H1 (cell line): ENCODE measurements around the gene PHF23. TPM values are rescaled to one million over a fixed set of nuclear protein-coding genes. Genes with fewer than 3 reads are reported as not detected.
A peak's percentile ranks its signal among the peaks of the same experiment; 100 is the strongest.

Source experiments
- CTCF ChIA-PET: fragments of 300-600 bp; sonication (Branson Sonifier 250); formaldehyde crosslinking; loops from one replicate; lab custom pipeline; 2021; ENCODE audit not compliant: partially characterized antibody; lab: Charles Lee
- POLR2A ChIA-PET: fragments of 300-600 bp; sonication (Branson Sonifier 250); formaldehyde crosslinking; loops from one replicate; lab custom pipeline; 2021; ENCODE audit warnings: inconsistent platforms; ENCODE audit not compliant: partially characterized antibody; lab: Charles Lee
- DNase-seq, 2 experiments: peaks; one replicate each; pipeline versions ENCODE4 v3.0.0 to v3.0.0-alpha.2; 2010 to 2022; ENCODE audit warnings: low spot score in 2 of 2, low read depth in 1 of 2, mixed read lengths in 1 of 2
- FAIRE-seq: peaks from 2 replicates; lab custom pipeline; 2011; peaks lifted over from hg19 to GRCh38; lab: Jason Lieb, UNC
- H2AFZ ChIP-seq: 2 replicates; pipeline ENCODE4 v1.8.1; 2012; ENCODE audit warnings: low read length, inconsistent platforms
- H2AK5ac ChIP-seq: 2 replicates; pipeline ENCODE4 v1.6.1; 2013; ENCODE audit warnings: low read depth, low read length
- H2BK120ac ChIP-seq: replicated peaks from 2 replicates; pipeline ENCODE3; 2013; ENCODE audit warnings: low read depth, low read length, inconsistent platforms
- H2BK12ac ChIP-seq: 2 replicates; pipeline ENCODE4 v1.6.1; 2013; ENCODE audit warnings: low read depth, low read length
- H2BK15ac ChIP-seq: 2 replicates; pipeline ENCODE4 v1.6.1; 2013; ENCODE audit warnings: low read length
- H2BK20ac ChIP-seq: 2 replicates; pipeline ENCODE4 v1.6.1; 2013; ENCODE audit warnings: low read length
- H2BK5ac ChIP-seq: 2 replicates; pipeline ENCODE4 v1.6.1; 2013; ENCODE audit warnings: low read depth, low read length
- H3K14ac ChIP-seq: 2 replicates; pipeline ENCODE4 v1.6.1; 2013; ENCODE audit warnings: inconsistent platforms; ENCODE audit not compliant: insufficient read length
- H3K18ac ChIP-seq: 2 replicates; pipeline ENCODE4 v1.6.1; 2013; ENCODE audit warnings: low read length; ENCODE audit errors: extremely low read depth
- H3K23ac ChIP-seq: 2 replicates; pipeline ENCODE4 v1.6.1; 2013; ENCODE audit warnings: inconsistent platforms; ENCODE audit not compliant: insufficient read length
- H3K23me2 ChIP-seq: 2 replicates; pipeline ENCODE4 v1.6.1; 2013; ENCODE audit warnings: low read depth, low read length
- H3K27ac ChIP-seq: 2 replicates; pipeline ENCODE4 v1.6.1; 2011; ENCODE audit warnings: low read depth, low read length, inconsistent platforms
- H3K27me3 ChIP-seq, 4 experiments: replicated peaks in 1 of 4; 1 replicate in 1 of 4; 2 replicates in 3 of 4; pipeline versions ENCODE4 v1.6.1 to v1.8.1; 2011 to 2013; ENCODE audit warnings: low read length in 3 of 4, mild to moderate bottlenecking in 3 of 4, inconsistent platforms in 2 of 4, mixed read lengths in 2 of 4, moderate library complexity in 1 of 4; ENCODE audit not compliant: control insufficient read depth in 3 of 4, insufficient read depth in 3 of 4; ENCODE audit errors: extremely low read depth in 1 of 4
- H3K36me3 ChIP-seq, 4 experiments: 2 replicates each; pipeline versions ENCODE4 v1.6.1 to v1.8.1; 2011 to 2013; ENCODE audit warnings: mild to moderate bottlenecking in 4 of 4, low read length in 3 of 4, moderate library complexity in 2 of 4, control low read depth in 1 of 4, inconsistent platforms in 1 of 4; ENCODE audit not compliant: insufficient read depth in 4 of 4, control insufficient read depth in 2 of 4
- H3K4ac ChIP-seq: replicated peaks from 2 replicates; pipeline ENCODE3; 2013; ENCODE audit warnings: low read length, low read depth, mixed read lengths, inconsistent platforms; ENCODE audit not compliant: insufficient read length
- H3K4me1 ChIP-seq, 4 experiments: replicated peaks in 1 of 4; 1 replicate in 1 of 4; 2 replicates in 3 of 4; pipeline versions ENCODE4 v1.6.1 to v1.8.1; 2011 to 2013; ENCODE audit warnings: low read length in 3 of 4, inconsistent platforms in 2 of 4, mixed read lengths in 1 of 4; ENCODE audit not compliant: insufficient read depth in 4 of 4, control insufficient read depth in 3 of 4
- H3K4me2 ChIP-seq, 2 experiments: 2 replicates each; pipeline versions ENCODE4 v1.6.1 to v1.8.1; 2011 to 2013; ENCODE audit warnings: low read depth in 2 of 2, low read length in 2 of 2, control low read depth in 1 of 2, inconsistent platforms in 1 of 2, mild to moderate bottlenecking in 1 of 2; ENCODE audit not compliant: insufficient read depth in 1 of 2
- H3K4me3 ChIP-seq, 4 experiments: fragments of 200-600, 300-600 bp in 1 of 4; sonication (generic), shearing (Covaris generic), sonication (Bioruptor Twin) in 1 of 4; 2 replicates each; pipeline versions ENCODE4 v1.5.1 to v1.8.1; 2011 to 2016; ENCODE audit warnings: low read length in 4 of 4, low read depth in 3 of 4, control low read depth in 2 of 4, inconsistent platforms in 2 of 4, mild to moderate bottlenecking in 2 of 4, mixed read lengths in 1 of 4, moderate library complexity in 1 of 4; ENCODE audit not compliant: insufficient read depth in 2 of 4; ENCODE audit errors: extremely low read depth in 1 of 4
- H3K56ac ChIP-seq: replicated peaks from 2 replicates; pipeline ENCODE3; 2013; ENCODE audit warnings: low read depth, mild to moderate bottlenecking, mixed read lengths, low read length, inconsistent platforms; ENCODE audit not compliant: insufficient read length
- H3K79me1 ChIP-seq: 2 replicates; pipeline ENCODE4 v1.6.1; 2013; ENCODE audit warnings: low read depth, low read length, control low read depth
- H3K79me2 ChIP-seq, 2 experiments: 2 replicates each; pipeline versions ENCODE4 v1.6.1 to v1.8.1; 2012 to 2013; ENCODE audit warnings: low read length in 2 of 2, mild to moderate bottlenecking in 2 of 2, inconsistent platforms in 1 of 2; ENCODE audit not compliant: insufficient read depth in 2 of 2, control insufficient read depth in 1 of 2
- H3K9ac ChIP-seq, 4 experiments: replicated peaks in 1 of 4; 1 replicate in 1 of 4; 2 replicates in 3 of 4; pipeline versions ENCODE4 v1.6.1 to v1.8.1; 2011 to 2013; ENCODE audit warnings: low read depth in 3 of 4, low read length in 3 of 4, control low read depth in 2 of 4, mild to moderate bottlenecking in 2 of 4, moderate library complexity in 2 of 4, inconsistent platforms in 1 of 4; ENCODE audit errors: extremely low read depth in 1 of 4
- H3K9me3 ChIP-seq, 2 experiments: 2 replicates each; pipeline versions ENCODE4 v1.6.1 to v1.8.1; 2012 to 2013; ENCODE audit warnings: mild to moderate bottlenecking in 2 of 2, moderate library complexity in 2 of 2, control low read depth in 1 of 2, inconsistent platforms in 1 of 2, low read depth in 1 of 2, low read length in 1 of 2, mixed read lengths in 1 of 2; ENCODE audit not compliant: insufficient read depth in 2 of 2
- H4K20me1 ChIP-seq, 2 experiments: replicated peaks in 1 of 2; 2 replicates each; pipeline versions ENCODE3 to v1.8.1; 2011 to 2013; ENCODE audit warnings: inconsistent platforms in 2 of 2, low read length in 2 of 2, mild to moderate bottlenecking in 1 of 2; ENCODE audit not compliant: insufficient read depth in 2 of 2, control insufficient read depth in 1 of 2
- H4K5ac ChIP-seq: 2 replicates; pipeline ENCODE4 v1.6.1; 2013; ENCODE audit warnings: low read length, low read depth, mixed read lengths, inconsistent platforms; ENCODE audit not compliant: insufficient read length
- H4K8ac ChIP-seq: 2 replicates; pipeline ENCODE4 v1.8.0; 2013; ENCODE audit warnings: mild to moderate bottlenecking, moderate library complexity, low read length, inconsistent platforms; ENCODE audit not compliant: insufficient read depth; ENCODE audit errors: extremely low read depth
- H4K91ac ChIP-seq: replicated peaks from 2 replicates; pipeline ENCODE3; 2013; ENCODE audit warnings: low read length, mixed read lengths, inconsistent platforms; ENCODE audit not compliant: insufficient read length
- POLR2A ChIP-seq, 2 experiments: IDR thresholded peaks; 1 replicate in 1 of 2; 2 replicates in 1 of 2; pipeline ENCODE4 v1.6.1; 2011; ENCODE audit warnings: low read depth in 2 of 2, low read length in 2 of 2, mild to moderate bottlenecking in 2 of 2; ENCODE audit errors: control extremely low read depth in 1 of 2
- ZNF274 ChIP-seq: IDR thresholded peaks from 2 replicates; pipeline ENCODE4 v1.7.0; 2012; ENCODE audit warnings: low read length, borderline replicate concordance; ENCODE audit errors: extremely low read depth
- WGBS, 2 experiments: shearing (Covaris generic) in 1 of 2; methylation state at CpG; one replicate each; pipeline versions ENCODE4 v1.1.6 to v1.1.7; 2013 to 2015; ENCODE audit warnings: low lambda C conversion rate in 2 of 2, mixed read lengths in 2 of 2, inconsistent platforms in 1 of 2, low coverage in 1 of 2, missing lambda C conversion rate in 1 of 2; ENCODE audit not compliant: insufficient replicate concordance in 2 of 2, insufficient coverage in 1 of 2, insufficient read length in 1 of 2; ENCODE audit errors: extremely low coverage in 1 of 2, missing lambda C conversion rate in 1 of 2; 5-methylcytosine and 5-hydroxymethylcytosine counted together
- polyA plus RNA-seq, 7 experiments: library from polyadenylated mRNA; depleted of rRNA in 3 of 7; stranded (reverse) in 5 of 7; unstranded in 2 of 7; fragments of >200 nt in 5 of 7; fragments of 200-250 nt in 2 of 7; gene quantifications; 1 replicate in 5 of 7; 2 replicates in 1 of 7; 4 replicates in 1 of 7; pipeline versions ENCODE4 v1.2.1 to v1.2.3, GENCODE V29; 2011 to 2013; ENCODE audit warnings: missing spikeins in 2 of 7, mixed read lengths in 2 of 7
- total RNA-seq: library from RNA; stranded (reverse); fragmentation: NEBNext Ultra II Directional; extraction: Animal tissue kit (Norgen Biotek cat#: 25700); gene quantifications from 2 replicates; pipeline ENCODE4 v1.2.1, GENCODE V29; 2021

PHF23 gene
- total and polyA plus RNA-seq, 2 of the 8 experiments (the other 6 are each of a cell fraction or from before 2014, with no cell fraction given) = 47.5 to 62.8 TPM

DNA sequence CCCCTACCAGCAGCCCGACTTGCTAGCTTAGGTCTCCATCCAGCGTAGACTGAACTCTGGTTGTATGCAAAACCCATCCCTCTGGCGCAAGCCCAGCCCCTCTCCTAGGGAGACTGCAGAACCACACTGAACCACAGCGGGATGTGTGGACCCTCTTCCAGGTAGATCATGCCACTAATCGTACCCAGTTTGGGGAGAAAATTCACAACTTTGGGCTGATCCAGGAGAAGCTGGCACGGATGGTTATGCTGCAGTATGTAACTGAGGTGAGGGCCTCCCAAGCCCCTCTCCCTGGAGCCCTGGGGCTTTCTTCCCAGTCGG lies 16.3 kb downstream of the PHF23 start:
- DNase-seq (no peak), FAIRE-seq (no peak)
- no peak overlapping the region for H3K18ac ChIP-seq
- H2BK5ac ChIP-seq = no peak overlapping the region
- H3K79me1 ChIP-seq = no peaks in the 10 kb centered on the region
- no peaks in the 10 kb centered on the region for H3K79me2 ChIP-seq
- H2BK120ac ChIP-seq = no peak overlapping the region
- H3K23ac ChIP-seq = no peak overlapping the region
- no peak overlapping the region for H3K56ac ChIP-seq
- H3K9ac ChIP-seq = no peak overlapping the region
- CTCF ChIA-PET = interaction anchor here (1.6 kb wide), 1 partner anchor 60 kb away, joined by 4 read pairs; no protein-coding TSS in a partner anchor
- peaks cover 5% of the 10 kb centered on the region; the same call in 1 of the 2 replicates for H3K23me2 ChIP-seq
- H2AK5ac ChIP-seq = no peak overlapping the region
- no peaks in the 10 kb centered on the region for H3K27me3 ChIP-seq
- H4K8ac ChIP-seq = no peak overlapping the region
- no peak overlapping the region for H4K5ac ChIP-seq
- H3K9me3 ChIP-seq = no peaks in the 10 kb centered on the region
- 85% methylated on average over 7 of the region's 7 CpGs; no CpG with 5 or more reads in 1 of the 2 experiments for WGBS, 2 experiments
- H3K14ac ChIP-seq = no peak overlapping the region
- H3K27ac ChIP-seq = no peak overlapping the region
- peaks cover 19 to 56% (median 46%) of the 10 kb centered on the region in 4 experiments for H3K36me3 ChIP-seq
- no peak overlapping the region for H2BK20ac ChIP-seq
- H3K4ac ChIP-seq = no peak overlapping the region
- no peak overlapping the region for H3K4me3 ChIP-seq
- no peak for TF ChIP-seq ZNF274
- TF ChIP-seq POLR2A (IDR thresholded peaks at IDR 0.05; ENCODE audit: control extremely low read depth in 1 of 2, low read depth in 2 of 2, low read length in 2 of 2) = peak in 1 of 2 experiments; percentile 53; a peak in 2 of 3 replicates
- peaks cover 3 to 16% (median 11%) of the 10 kb centered on the region in 4 experiments; a peak in 6 of 7 replicates for H3K4me1 ChIP-seq
- no peak overlapping the region for H4K91ac ChIP-seq
- no peak overlapping the region for H3K4me2 ChIP-seq
- POLR2A ChIA-PET = interaction anchor here (2.2 to 10.7 kb wide), 5 partner anchors 9 to 91 kb away, joined by 6 to 386 read pairs (median 29); partner anchors contain the start of genes CLDN7, CTDNEP1, DVL2 and ELP5
- H4K20me1 ChIP-seq = peaks cover 14 to 34% of the 10 kb centered on the region in 2 experiments
- H2BK12ac ChIP-seq = no peak overlapping the region
- no peak overlapping the region for H2AFZ ChIP-seq
- no peak overlapping the region for H2BK15ac ChIP-seq
